HG03135 (cell line): ENCODE results near the gene OR4F17.
"Not testable (repeated sequence)": the region's sequence is repeated elsewhere in the genome, so short reads cannot be mapped to it uniquely, and the experiment has no call there.

Experiments
- ATAC-seq: cut with Tn5 transposase; IDR thresholded peaks from one replicate; pipeline ENCODE4 v1.9.1; 2021; ENCODE audit warnings: mild to moderate bottlenecking, moderate library complexity; ENCODE audit not compliant: unreplicated experiment

OR4F17 gene

GRCh38 chr19:106804-107203 is at the start of gene OR4F17:
Gene OR4F17, plus strand, starts transcription at chr19:107104. Its CDS starts 3,575 bp downstream, at chr19:110679.
- ATAC-seq: not testable (repeated sequence)

- not testable (repeated sequence) for ATAC-seq
Observed at GRCh38 chr19:70793-71192, 36.1 kb upstream of the OR4F17 start.

- not testable (repeated sequence) for ATAC-seq
Observed at GRCh38 chr19:82864-83263, 24.0 kb upstream of the OR4F17 start.

GRCh38 chr19:83626-84025 is 23.3 kb upstream of the OR4F17 start:
- ATAC-seq: not testable (repeated sequence)

- ATAC-seq: not testable (repeated sequence)
Observed at GRCh38 chr19:90678-91077, 16.2 kb upstream of the OR4F17 start.

GRCh38 chr19:94794-95193 is 12.1 kb upstream of the OR4F17 start:
- ATAC-seq: not testable (repeated sequence)

GRCh38 chr19:97647-98046 is 9.3 kb upstream of the OR4F17 start:
- ATAC-seq: not testable (repeated sequence)

GRCh38 chr19:120443-121140 is 13.7 kb downstream of the OR4F17 start:
- ATAC-seq: not testable (repeated sequence)
